Skin of body (tissue), 2 donors: Measurements from ENCODE around the gene ANTXRL. TPM values are rescaled to one million over a fixed set of nuclear protein-coding genes. Genes with fewer than 3 reads are reported as not detected.
"Not testable (repeated sequence)": the region's sequence is repeated elsewhere in the genome, so short reads cannot be mapped to it uniquely, and the experiment has no call there.

Experiments used
- DNase-seq: peaks from one replicate; lab custom pipeline; 2025; lab: John Stamatoyannopoulos, UW
- total RNA-seq: library from RNA; depleted of rRNA; stranded (reverse); fragments of >200 nt; gene quantifications from one replicate; pipeline ENCODE4 v1.2.3, GENCODE V29; 2014

Gene ANTXRL
- total RNA-seq, result not detected

DNA sequence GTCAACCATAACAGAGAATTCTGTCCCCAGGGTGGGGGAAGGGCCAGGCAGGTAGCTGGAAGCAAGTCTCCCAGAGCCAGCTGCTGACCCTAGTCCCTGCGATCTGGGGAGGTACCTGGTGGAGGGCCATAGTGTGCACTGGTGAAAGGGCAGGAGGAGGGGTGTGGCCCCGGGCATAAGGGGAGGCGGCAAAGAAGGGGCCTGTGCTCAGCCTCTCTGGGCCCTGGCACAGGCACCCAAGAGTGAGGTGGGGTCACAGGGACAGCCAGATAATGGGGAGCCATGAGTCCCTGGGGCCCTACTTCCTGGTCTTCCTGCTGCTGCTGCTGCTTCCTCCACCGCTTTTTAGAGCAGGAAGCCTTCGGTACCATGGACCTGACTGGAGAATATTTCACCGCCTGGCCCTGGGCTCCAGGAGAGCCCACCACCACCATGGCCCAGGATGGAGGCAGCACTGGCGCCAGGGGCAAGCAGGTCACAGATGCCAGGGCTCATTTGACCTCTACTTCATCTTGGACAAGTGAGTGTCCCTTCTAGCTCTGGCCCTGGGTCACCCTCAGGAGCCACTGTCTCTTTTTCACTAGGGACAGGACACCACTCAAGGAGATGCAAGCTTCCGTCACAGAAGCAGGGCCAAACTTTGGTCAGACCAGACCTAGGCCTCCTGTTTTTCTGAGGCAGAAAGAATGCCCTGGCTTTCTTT, at the start of gene ANTXRL:
Gene ANTXRL, plus strand, starts transcription at position 7 of the 703 bp plus-strand sequence. Its CDS starts 266 bp downstream, at position 273.
- DNase-seq, result no peak

DNA sequence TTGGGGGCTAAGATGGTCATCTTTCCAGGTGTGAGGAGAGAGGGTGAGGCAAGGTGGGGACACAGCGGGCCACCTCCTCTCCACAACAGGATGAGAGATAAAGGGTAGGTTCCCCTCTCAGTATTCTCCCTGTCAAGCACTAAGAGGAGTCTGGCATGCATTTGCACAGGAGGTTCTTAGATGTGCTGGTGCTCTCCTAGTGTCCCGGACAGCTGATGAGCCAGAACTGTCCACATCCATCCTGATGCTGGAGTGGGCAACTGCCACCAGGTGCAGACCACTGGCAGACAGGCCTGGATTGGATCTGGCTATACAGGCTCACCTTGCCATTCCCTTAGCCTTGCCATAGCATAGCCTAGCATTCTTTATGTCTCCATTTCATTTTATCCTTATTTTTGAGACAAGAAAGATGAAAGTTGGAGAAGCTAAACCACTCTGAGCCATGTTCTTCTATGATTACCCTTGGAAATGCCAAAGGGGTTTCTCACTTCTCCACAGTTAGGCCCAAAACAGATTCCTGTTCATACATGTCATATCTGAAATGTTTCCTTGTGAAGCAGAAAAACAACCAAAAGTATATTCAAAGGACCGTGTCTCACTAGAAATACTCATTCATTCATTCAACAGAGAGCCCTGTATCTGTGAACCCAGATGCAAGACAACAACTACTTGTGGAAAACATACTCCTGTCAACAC, 48.8 kb upstream of the ANTXRL start:
- no peak for DNase-seq

DNA sequence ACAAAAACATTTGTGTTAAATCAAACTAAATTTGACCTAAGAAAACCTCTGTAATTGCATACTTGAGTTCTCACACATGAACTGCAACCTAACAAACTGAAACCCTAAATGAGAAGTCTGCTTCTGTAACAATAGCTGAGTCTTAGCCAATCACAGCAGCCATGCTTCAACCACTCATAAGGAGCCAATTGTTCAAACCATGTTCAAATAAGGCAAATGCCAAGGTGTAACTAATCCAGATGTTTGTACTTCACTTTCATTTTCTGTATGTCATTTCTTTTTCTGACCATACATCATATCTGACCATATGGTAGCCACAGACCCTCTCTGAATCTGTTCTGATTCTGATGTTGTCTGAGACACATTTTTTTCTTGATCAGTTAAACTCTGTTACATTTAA, 47.5 kb upstream of the ANTXRL start:
- no peak for DNase-seq

DNA sequence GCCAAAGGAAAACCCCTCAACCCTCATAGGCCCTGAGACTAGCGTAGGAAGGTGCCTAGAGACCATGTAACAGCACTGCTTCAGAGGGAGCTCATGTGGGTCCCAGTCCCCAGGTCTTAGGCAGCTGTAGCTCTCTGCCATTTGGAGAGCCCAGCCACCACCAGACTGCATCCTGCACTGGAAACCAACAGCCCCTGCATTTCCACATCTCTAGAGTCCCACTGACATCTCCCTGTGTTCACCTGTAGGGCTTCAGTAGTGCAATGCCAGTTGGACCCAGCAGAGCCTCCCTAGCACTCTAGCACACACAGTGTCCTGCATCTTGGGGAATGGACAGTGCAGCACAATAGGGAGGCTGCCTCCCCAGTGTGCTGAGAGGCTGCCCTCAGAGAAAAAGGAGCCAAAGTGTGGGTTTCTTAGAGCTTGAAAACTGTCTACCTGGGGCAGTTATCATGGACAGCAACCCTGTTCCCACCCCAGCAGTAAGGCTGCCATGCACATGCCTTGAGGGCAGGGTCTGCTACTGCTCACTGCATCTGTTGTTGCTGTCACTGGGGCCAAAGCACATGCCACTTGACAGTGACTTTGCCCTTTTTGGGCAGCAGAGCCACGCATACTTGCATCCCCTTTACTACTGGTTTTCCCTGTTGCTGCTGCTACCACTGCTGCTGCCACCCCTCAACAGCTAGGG, 46.7 kb upstream of the ANTXRL start:
- no peak for DNase-seq

DNA sequence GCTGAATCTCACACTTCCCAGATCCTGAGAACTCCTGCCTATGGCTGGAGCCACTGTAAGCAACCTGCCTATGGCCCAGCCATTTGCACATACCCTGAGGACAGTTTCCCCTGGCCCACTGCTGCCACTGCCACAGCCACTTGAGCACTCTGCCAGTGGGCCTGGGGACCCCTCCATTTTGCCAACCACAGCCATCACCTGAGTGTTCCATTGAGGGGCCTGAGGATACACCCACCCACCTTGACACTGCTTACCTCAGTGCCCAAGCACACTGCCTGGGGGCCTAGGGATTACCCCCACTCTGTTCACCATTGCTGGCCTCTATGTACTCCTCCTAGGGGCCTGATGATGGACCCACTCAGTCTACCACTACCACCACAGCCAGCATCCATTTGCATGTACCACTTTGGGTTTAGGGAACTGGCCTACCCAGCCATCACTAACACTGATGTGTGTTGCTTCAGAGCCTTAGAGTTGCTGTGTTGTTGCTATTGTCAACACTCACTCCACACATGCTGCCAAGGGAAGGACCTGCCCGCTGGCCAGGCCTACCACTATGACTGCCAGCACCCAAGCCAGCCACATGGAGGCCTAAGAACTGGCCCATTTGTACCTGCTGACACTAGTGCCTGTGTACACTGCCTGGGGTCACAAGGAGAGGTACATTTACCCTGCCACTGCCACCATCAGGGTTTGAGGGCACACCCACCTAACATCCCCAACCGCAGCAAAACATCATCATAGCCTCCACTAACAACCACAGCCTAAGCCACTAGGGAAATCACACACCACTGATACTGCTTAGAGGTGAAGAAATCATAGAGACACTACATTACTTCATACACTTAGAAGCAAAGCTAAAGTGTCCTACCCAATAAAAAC, 45.9 kb upstream of the ANTXRL start:
- no peak for DNase-seq

DNA sequence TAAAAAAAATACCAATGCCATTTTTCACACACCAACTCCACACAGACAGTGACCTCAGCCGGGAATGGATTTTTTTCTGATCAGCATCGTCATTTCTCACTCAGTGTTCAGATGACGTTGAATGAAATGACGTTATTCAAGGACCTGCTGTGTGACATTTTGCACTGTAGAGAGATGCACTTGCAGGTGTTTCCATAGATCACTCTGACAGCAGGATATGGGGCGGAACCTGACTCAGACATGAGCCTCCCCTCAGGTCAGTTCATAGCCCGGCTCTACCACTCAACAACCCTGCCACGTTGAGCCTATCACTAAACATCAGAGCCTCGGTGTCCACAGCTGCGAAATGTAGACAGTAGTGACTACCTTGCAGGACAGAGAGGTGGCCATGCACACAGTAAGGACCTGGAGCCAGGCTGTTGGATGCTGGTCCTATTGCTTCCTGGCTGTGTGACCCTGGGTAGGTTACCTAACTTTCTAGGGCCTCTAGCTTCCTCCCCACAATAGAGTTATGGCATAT, 41.4 kb upstream of the ANTXRL start:
- no peak for DNase-seq

DNA sequence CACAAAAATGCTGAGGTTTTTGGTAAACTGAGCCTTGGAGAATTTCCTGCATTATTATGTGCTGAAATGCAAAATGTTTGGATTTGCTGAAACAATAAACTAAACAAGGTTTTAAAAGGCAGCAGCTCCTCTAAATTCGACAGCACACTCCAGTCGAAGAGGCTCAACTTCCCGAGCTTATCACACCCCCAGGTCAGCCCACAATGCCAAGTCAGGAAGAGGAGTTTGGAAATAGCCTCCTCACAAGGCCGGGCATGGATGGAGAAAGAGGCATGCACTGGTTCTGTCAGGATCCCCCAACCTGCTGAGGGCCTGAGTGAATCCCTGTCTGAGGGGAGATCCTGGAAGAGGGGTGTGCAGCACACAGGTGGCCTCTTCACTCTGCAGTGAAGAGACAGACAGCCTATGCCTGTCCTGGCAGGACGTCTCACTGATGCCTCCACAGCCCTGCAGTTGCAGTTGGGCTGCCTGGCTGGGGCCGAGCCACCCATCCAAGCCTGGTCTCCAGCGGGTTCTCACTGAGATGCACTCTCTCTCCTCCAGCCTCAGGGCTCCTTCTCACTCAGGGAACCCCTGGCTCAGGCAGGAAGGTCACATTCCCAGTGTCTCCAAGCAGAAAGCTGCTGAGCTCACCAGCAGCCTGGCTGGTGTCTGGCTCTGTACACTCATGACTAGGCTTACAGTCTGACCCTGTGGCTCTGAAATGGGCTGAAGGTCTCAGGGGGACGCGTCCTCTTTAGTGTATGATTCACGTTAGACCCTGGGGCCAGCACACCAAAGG, 40.2 kb upstream of the ANTXRL start:
- not testable (repeated sequence) for DNase-seq

- no peak for DNase-seq
Observed at GRCh38 chr10:46247181-46247475, 39.7 kb upstream of the ANTXRL start.

GRCh38 chr10:46247808-46248569, 38.8 kb upstream of the ANTXRL start:
- no peak for DNase-seq

DNA sequence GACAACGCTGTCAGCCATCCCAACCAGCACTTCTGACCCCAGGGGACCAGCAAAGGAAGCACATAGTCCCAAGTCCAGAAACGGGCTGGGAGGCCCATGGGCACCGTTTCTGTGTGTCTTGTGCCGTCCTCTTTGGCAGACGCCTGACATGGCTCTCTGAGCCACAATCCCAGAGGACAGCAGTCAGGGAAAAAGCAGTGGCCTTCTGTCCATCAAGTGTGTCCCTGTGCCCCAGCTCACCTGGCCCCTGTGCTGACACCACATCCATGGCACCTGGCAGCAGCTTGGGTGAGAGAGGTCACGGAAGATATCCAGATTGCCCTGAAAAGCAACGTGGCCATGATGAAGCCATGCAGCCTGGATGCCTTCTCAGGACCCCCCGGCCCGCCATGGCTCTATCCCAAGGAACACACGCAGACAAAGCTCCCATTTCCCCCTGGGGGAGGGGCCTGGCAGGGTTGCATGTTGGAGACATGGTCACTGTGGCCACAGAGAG, 38.1 kb upstream of the ANTXRL start:
- no peak for DNase-seq

- not testable (repeated sequence) for DNase-seq
Observed at GRCh38 chr10:46249617-46250344, 37.0 kb upstream of the ANTXRL start.

- no peak for DNase-seq
Observed at GRCh38 chr10:46250481-46250880, 36.3 kb upstream of the ANTXRL start.

DNA sequence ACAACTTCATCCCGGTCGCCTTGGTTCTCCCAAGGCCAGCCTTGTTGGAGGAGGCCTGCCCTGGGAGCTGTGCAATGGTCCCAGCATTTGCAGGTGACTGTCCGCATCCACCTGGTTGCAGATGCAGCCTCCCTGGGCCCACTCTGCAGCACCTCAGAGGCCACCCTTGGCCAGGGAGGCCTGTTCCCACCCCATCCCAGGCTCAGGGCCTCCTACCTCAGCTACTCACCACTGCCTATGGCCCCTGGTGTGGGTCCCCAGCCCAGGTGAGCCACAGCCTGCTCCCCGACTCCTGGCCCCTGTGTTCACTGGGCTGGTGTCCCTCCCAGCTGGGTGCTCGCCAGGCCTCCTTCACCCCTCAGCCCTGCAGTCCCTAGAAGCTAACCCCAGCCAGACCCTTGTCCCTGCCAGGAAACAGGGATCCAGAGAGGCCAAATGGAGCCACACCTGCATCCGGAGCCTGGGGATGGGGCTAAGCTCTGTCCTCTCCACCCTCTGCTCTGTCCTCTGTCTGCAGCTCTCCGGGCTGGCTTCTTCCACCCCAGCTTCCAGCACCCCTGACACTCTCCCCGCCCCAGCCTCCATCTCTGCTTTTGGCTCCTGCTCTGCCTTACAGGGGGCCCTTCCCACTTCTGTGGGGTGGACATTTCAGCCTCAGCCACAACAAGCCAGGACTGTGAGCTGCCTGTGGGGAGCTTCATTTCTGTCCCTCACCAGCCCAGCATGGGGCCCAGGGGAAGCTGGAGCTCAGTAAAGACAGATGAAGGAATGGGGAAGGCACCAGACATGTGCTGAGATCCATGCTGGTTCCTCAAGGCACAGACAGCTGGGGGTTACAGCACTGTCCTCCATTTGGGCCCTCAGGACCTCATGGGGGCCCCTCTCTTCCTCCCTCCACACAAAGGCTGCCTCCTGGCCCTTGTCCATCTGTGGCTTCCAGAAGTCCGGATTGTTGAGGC, 35.6 kb upstream of the ANTXRL start:
- no peak for DNase-seq

DNA sequence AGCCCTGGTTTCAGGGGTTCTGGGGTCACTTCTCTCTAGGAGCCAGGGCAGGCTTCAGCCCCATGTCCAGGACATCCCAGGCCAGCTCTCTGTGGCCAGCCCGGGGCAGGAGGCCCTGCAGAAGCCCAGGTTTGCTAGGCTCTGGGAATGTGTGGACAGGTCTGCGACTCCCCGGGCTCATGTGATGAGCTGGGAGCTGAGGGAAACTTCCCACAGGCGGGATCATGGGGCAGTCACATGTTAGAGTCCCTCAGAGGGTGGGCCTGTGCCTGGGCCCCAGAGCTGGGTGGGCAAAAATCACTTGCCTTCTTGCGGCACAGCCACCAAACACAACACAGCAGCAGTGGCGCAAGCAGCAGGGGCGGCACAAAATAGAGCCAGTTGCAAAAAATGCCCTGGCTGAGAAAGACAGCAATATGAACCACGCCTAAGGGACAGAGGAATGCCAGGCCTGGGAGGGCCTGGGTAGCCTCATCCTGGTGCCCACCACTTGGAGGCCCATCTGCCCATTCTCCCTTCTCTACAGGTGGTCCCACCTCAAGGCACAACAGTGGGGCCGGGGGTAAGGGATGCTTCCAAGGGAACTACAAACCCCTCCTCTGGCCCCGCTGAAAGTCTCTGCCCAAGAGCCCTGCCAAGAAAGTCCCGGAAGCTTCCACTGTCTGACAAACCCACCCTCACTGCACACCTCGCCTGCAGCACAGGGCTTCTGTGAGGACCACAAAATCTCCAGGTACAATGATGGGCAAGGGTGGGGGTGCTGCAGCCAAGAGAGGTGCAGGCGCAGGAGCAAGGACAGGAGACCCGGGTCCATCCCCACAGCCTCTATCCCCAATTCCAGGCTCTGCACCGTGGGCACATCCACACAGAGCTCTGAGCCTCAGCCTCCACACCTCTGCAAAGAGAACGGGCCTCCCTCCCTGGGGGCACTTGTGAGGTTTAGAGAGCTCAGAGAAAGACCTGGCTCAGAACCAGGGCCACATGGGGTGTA, 34.6 kb upstream of the ANTXRL start:
- no peak for DNase-seq

DNA sequence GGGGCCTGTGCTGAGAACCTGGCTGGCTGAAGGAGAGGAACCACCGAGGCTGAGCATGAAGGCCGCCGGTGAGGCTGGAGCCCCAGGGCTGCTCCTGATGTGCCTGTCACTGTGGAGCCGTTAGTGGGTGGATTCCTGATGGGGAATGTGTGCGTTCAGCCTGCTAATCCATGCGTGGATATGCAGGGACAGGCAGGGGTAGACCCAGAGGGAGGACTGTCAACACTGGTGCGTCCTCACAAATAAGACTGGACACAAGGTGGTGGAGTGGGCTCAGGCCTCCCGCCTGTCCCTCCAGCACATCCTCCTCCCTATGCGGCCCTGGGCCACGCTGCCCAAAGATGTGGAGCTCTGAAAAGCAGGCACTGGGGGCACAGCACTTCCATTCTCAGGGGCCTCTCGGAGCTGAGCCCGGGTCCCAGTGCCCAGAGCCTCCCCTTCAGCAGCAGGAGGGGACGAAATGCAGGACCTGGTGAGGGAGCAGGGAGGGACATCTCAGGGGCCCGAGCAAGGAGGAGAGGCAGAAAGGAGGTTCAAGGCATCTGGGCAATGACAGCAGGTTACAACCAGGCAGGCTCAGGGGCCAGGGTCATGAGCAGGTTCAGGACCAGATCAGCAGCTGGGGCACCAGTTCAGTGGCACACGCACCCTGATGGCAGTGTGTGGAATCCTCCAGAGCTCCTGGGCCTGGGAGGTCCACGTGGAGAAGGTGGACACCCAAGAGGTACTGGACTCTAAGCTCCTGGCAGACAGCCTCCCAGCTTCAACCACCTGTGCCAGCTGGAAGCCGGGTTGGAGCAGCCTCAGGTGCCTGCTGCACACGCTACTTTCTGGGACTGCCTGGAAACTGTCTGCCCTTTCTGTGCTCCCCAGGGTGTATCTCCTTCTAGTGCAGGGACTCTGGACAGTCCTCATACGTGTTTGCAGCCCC, 33.5 kb upstream of the ANTXRL start:
- no peak for DNase-seq

GRCh38 chr10:46254007-46254383, 32.8 kb upstream of the ANTXRL start:
- DNase-seq, result no peak
